Muscle of leg (tissue), 11 donors: ENCODE results near the gene ABCB11. TPM values are rescaled to one million over a fixed set of nuclear protein-coding genes. Genes with fewer than 3 reads are reported as not detected.
"Not testable (repeated sequence)": the region's sequence is repeated elsewhere in the genome, so short reads cannot be mapped to it uniquely, and the experiment has no call there.

ENCODE experiments used
- DNase-seq: peaks from one replicate; pipeline ENCODE4 v3.0.0; 2013
- H3K27ac ChIP-seq: one replicate; pipeline ENCODE4 v1.5.1; 2013; ENCODE audit warnings: mild to moderate bottlenecking, low read length, control low read depth
- H3K27me3 ChIP-seq: one replicate; pipeline ENCODE4 v1.6.1; 2013; ENCODE audit warnings: low read length; ENCODE audit not compliant: control insufficient read depth, insufficient read depth
- H3K36me3 ChIP-seq: one replicate; pipeline ENCODE4 v1.6.1; 2013; ENCODE audit warnings: low read length; ENCODE audit not compliant: control insufficient read depth, insufficient read depth
- H3K4me1 ChIP-seq: one replicate; pipeline ENCODE4 v1.6.1; 2013; ENCODE audit warnings: low read length; ENCODE audit not compliant: control insufficient read depth, insufficient read depth
- H3K4me3 ChIP-seq: one replicate; pipeline ENCODE4 v1.5.1; 2013; ENCODE audit warnings: low read length, control low read depth
- H3K9me3 ChIP-seq: replicated peaks from 2 replicates; pipeline ENCODE4 v1.6.1; 2013; ENCODE audit warnings: low read depth, low read length; ENCODE audit not compliant: control insufficient read depth
- WGBS: methylation state at CpG from one replicate; pipeline ENCODE4 v1.1.5; 2013; ENCODE audit warnings: missing lambda C conversion rate; ENCODE audit not compliant: insufficient coverage; 5-methylcytosine and 5-hydroxymethylcytosine counted together
- polyA plus RNA-seq, 8 donors: library from polyadenylated mRNA; unstranded; fragments of 120-200 nt; gene quantifications; one replicate each; pipeline versions ENCODE4 v1.2.1 to v1.2.3, GENCODE V29; 2013; ENCODE audit warnings: inconsistent platforms in 1 of 8, low replicate concordance in 1 of 8; ENCODE audit not compliant: insufficient read length in 8 of 8, insufficient read depth in 1 of 8
- total RNA-seq: library from RNA; stranded (reverse); fragments of 120-200 nt; gene quantifications from one replicate; pipeline ENCODE4 v1.2.4, GENCODE V29; 2013

Gene ABCB11
- total and polyA plus RNA-seq, 9 donors, result 0.04 to 0.27 (median 0.12) TPM; not detected in 3

DNA sequence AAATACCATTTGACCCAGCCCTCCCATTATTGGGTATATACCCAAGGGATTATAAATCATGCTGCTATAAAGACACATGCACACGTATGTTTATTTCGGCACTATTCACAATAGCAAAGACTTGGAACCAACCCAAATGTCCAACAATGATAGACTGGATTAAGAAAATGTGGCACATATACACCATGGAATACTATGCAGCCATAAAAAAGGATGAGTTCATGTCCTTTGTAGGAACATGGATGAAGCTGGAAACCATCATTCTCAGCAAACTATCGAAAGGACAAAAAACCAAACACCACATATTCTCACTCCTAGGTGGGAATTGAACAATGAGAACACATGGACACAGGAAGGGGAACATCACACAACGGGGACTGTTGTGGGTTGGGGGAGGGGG is 160.3 kb downstream of the ABCB11 start:
- not testable (repeated sequence) for H3K36me3 ChIP-seq, H3K27ac ChIP-seq
- no CpG with 5 or more reads among the region's 4 CpGs for WGBS

More for the DNA sequence above, 160.3 kb downstream of the ABCB11 start:
- H3K9me3 ChIP-seq, H3K4me3 ChIP-seq, DNase-seq, H3K4me1 ChIP-seq, H3K27me3 ChIP-seq: not testable (repeated sequence)

Other genes with a start within 250 kb of the ABCB11 start
- 9.2 TPM for gene NOSTRIN, start 228.7 kb downstream of the ABCB11 start, total RNA-seq
- 10 to 100 TPM in 5 of 8 donors, 1 to 10 TPM in 3; 7.7 to 15.1 (median 10.4) TPM for gene NOSTRIN, start 228.7 kb downstream of the ABCB11 start, polyA plus RNA-seq
- gene SPC25, start 140.9 kb downstream of the ABCB11 start, total RNA-seq, result 5.3 TPM
- gene SPC25, start 140.9 kb downstream of the ABCB11 start, polyA plus RNA-seq, result 10 to 100 TPM in 5 of 8 donors, 1 to 10 TPM in 3; 9.0 to 13.0 (median 10.8) TPM
- not detected for gene G6PC2, start 130.0 kb downstream of the ABCB11 start, total RNA-seq
- under 1 TPM in 1 of 8 donors, not detected in 7; 0.04 TPM for gene G6PC2, start 130.0 kb downstream of the ABCB11 start, polyA plus RNA-seq
- 0.31 TPM for gene DHRS9, start 38.2 kb upstream of the ABCB11 start, total RNA-seq
- under 1 TPM; 0.19 to 0.72 (median 0.35) TPM for gene DHRS9, start 38.2 kb upstream of the ABCB11 start, polyA plus RNA-seq